SK-N-MC (cell line): ENCODE measurements around the gene PPP4R3B.

ENCODE experiments used
- EZH2 ChIP-seq: fragments of 200-600 bp; sonication (generic); IDR thresholded peaks from one replicate; pipeline ENCODE4 v1.6.1; 2017; ENCODE audit warnings: antibody characterized with exemption
- POLR2AphosphoS5 ChIP-seq: IDR thresholded peaks from 2 replicates; pipeline ENCODE4 v1.6.1; 2012; ENCODE audit warnings: mild to moderate bottlenecking, low read depth, low read length, borderline replicate concordance

GRCh38 chr2:55604027-55604565, 13.3 kb downstream of the PPP4R3B start:
- TF ChIP-seq EZH2, result no peak
- TF ChIP-seq POLR2AphosphoS5, result no peak
